Calu3 (cell line): ENCODE results near the gene PLK3. TPM values are rescaled to one million over a fixed set of nuclear protein-coding genes. Genes with fewer than 3 reads are reported as not detected.

ENCODE experiments used
- BruUV-seq: library from RNA; stranded (reverse); fragments of 400-500 nt; replicated peaks from 2 replicates; lab custom pipeline; 2021; lab: Mats Ljungman, UMichigan
- CTCF ChIA-PET: fragments of 300-600 bp; sonication (Branson Sonifier 250); formaldehyde crosslinking; loops from one replicate; lab custom pipeline; 2022; ENCODE audit warnings: antibody characterized with exemption; lab: Charles Lee
- DNase-seq: peaks from one replicate; pipeline ENCODE4 v3.0.0; 2022
- H3K27ac Mint-ChIP-seq: one replicate; pipeline ENCODE4 v1.8.0; 2022; ENCODE audit warnings: mixed read lengths; ENCODE audit not compliant: unreplicated experiment
- H3K27me3 Mint-ChIP-seq: one replicate; pipeline ENCODE4 v1.8.0; 2022; ENCODE audit warnings: mixed read lengths; ENCODE audit not compliant: unreplicated experiment
- H3K36me3 Mint-ChIP-seq: one replicate; pipeline ENCODE4 v1.8.0; 2022; ENCODE audit warnings: mild to moderate bottlenecking, moderate library complexity, mixed read lengths; ENCODE audit not compliant: insufficient read depth, unreplicated experiment
- H3K4me1 Mint-ChIP-seq: one replicate; pipeline ENCODE4 v1.8.0; 2022; ENCODE audit warnings: mild to moderate bottlenecking, low read depth, mixed read lengths; ENCODE audit not compliant: unreplicated experiment
- H3K4me3 Mint-ChIP-seq: one replicate; pipeline ENCODE4 v1.8.0; 2022; ENCODE audit warnings: mild to moderate bottlenecking, low read depth, moderate library complexity, mixed read lengths; ENCODE audit not compliant: unreplicated experiment
- H3K9me3 Mint-ChIP-seq: one replicate; pipeline ENCODE4 v1.8.0; 2022; ENCODE audit warnings: low read depth, mixed read lengths; ENCODE audit not compliant: unreplicated experiment
- intact Hi-C: fragments of 100-400 bp; cut with micrococcal nuclease; formaldehyde crosslinking; loops from one replicate; pipeline ENCODE4 v1.10.0; 2022; ENCODE audit not compliant: unreplicated experiment
- total RNA-seq: library from RNA; stranded (reverse); gene quantifications from 2 replicates; pipeline ENCODE4 v1.2.3, GENCODE V29; 2022
- TF ChIP-seq, protein P1 (sequence below): fragments of 200-600 bp; IDR thresholded peaks from one replicate; pipeline ENCODE4 v1.8.0; 2022; ENCODE audit warnings: antibody characterized with exemption; ENCODE audit not compliant: unreplicated experiment

The PLK3 gene
- total RNA-seq, 1 experiment from 2014 or later, result 15.6 TPM

DNA sequence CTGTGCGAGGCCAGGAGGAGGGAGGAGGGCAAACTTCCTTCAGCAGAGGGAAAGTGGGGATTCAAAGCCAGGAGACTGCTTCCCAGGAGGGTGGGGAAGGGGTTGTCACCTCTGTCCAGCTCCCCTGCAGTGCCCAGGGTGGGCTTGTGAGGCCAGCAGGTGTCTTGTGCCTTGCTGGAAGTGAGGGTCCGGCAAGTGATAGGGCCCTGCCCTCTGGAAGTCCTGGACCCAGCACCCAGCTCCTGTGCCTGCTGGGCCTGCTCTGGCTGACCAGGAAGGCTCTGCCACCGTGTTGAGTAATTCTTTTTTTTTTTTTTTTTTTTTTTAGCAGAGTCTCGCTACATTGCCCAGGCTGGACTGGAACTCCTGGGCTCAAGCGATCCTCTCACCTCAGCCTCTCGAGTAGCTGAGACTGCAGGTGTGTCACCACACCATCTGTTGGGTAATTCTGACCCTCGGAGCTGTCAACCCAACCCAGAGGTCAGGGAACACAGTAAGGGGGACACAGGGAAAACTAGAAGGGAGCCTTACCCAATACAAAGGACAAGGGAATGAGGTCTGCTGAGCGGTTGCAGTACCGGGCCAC lies 13.2 kb upstream of the PLK3 start:
- TF ChIP-seq, protein P1, sequence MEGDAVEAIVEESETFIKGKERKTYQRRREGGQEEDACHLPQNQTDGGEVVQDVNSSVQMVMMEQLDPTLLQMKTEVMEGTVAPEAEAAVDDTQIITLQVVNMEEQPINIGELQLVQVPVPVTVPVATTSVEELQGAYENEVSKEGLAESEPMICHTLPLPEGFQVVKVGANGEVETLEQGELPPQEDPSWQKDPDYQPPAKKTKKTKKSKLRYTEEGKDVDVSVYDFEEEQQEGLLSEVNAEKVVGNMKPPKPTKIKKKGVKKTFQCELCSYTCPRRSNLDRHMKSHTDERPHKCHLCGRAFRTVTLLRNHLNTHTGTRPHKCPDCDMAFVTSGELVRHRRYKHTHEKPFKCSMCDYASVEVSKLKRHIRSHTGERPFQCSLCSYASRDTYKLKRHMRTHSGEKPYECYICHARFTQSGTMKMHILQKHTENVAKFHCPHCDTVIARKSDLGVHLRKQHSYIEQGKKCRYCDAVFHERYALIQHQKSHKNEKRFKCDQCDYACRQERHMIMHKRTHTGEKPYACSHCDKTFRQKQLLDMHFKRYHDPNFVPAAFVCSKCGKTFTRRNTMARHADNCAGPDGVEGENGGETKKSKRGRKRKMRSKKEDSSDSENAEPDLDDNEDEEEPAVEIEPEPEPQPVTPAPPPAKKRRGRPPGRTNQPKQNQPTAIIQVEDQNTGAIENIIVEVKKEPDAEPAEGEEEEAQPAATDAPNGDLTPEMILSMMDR, result no peak
- intact Hi-C loops, result no loop called here
- Mint-ChIP-seq H3K4me1 (no peaks in the 10 kb centered on the region), H3K4me3 (no peak overlapping the region), H3K27ac (no peak overlapping the region), H3K27me3 (no peaks in the 10 kb centered on the region), H3K9me3 (no peaks in the 10 kb centered on the region), H3K36me3 (peaks cover 17% of the 10 kb centered on the region)
- CTCF ChIA-PET, result interaction anchor here (0.9 kb wide), 1 partner anchor 553 kb away, joined by 3 read pairs; no protein-coding TSS in a partner anchor
- no peak for DNase-seq
- BruUV-seq, result no TSS peak

DNA sequence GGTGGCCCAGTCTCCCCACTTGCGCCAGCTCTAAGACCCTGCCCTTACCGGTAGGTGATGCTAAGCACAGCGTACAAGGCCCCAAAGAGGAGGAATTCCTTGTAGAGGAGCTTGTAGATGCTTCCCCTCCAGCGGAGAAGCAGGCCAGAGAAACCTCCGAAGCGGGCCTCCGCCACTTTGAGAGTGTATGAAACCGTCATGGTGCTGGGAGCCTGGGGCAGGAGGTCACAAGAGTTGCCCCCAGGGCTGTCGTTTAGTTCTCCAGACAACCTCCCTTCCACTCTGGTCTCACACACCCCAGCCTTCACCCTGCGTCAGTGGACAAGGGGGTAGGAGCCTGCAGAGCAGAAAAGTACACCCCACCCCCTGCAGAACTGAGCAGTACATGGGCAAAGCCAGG lies 12.7 kb upstream of the PLK3 start:
- TF ChIP-seq, protein P1, result no peak
- Mint-ChIP-seq H3K4me3 (no peak overlapping the region), H3K36me3 (peaks cover 12% of the 10 kb centered on the region), H3K27me3 (no peaks in the 10 kb centered on the region), H3K4me1 (no peaks in the 10 kb centered on the region), H3K27ac (no peak overlapping the region), H3K9me3 (no peaks in the 10 kb centered on the region)
- CTCF ChIA-PET, result interaction anchor here (1.4 kb wide), 1 partner anchor 9 kb away, joined by 3 read pairs; no protein-coding TSS in a partner anchor
- intact Hi-C loops, result no loop called here
- BruUV-seq, result no TSS peak
- no peak for DNase-seq

DNA sequence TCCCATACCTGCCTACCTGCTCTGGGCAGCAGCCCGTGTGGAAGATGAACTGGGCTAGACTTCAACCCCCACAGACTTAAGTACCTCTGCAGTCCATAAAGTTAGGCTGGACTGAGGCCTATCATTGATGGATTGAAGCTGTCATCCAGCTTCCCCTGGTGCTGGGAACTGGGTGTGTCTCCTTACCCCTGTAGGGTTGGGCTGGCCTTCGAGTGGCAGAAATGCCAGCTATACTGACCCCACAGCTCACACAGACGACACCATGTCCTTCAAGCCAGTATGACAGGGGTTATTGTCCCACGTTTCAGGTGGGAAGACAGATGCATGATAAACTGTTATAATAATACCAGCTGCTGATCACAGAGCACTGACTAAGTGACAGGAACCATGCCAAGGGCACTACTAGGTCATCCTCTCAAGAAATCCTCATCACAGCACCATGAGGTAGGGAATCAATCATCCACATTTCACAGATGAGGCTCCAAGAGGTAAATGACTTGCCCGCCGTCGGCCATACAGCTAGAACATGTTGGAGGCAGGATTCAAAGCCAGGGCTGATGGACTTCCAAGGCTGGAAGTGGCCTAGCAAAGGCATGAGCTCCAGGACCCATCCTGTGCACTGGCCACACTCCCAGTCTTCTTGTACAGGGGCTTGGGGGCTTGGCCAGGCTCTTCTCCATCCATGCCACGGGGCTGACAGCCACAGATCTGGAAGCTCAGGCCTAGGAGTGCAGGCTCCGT lies 11.9 kb upstream of the PLK3 start, which contains the start of gene BEST4:
Gene BEST4 (minus strand): TSS at position 51 of the 741 bp plus-strand sequence. CDS start 465 bp downstream, outside the sequence.
- Mint-ChIP-seq H3K36me3 (peaks cover 5% of the 10 kb centered on the region), H3K4me3 (no peak within 1 kb of the TSS), H3K27me3 (no peaks in the 10 kb centered on the region), H3K4me1 (peaks cover 2% of the 10 kb centered on the region), H3K9me3 (no peaks in the 10 kb centered on the region), H3K27ac (no peak within 1 kb of the TSS)
- DNase-seq, result no peak
- no TSS peak for BruUV-seq
- intact Hi-C loops, result no loop called here
- TF ChIP-seq, protein P1, result no peak
- CTCF ChIA-PET, result interaction anchor here (0.5 to 1.4 kb wide), 3 partner anchors 8 to 1292 kb away, joined by 3 read pairs; no protein-coding TSS in a partner anchor

DNA sequence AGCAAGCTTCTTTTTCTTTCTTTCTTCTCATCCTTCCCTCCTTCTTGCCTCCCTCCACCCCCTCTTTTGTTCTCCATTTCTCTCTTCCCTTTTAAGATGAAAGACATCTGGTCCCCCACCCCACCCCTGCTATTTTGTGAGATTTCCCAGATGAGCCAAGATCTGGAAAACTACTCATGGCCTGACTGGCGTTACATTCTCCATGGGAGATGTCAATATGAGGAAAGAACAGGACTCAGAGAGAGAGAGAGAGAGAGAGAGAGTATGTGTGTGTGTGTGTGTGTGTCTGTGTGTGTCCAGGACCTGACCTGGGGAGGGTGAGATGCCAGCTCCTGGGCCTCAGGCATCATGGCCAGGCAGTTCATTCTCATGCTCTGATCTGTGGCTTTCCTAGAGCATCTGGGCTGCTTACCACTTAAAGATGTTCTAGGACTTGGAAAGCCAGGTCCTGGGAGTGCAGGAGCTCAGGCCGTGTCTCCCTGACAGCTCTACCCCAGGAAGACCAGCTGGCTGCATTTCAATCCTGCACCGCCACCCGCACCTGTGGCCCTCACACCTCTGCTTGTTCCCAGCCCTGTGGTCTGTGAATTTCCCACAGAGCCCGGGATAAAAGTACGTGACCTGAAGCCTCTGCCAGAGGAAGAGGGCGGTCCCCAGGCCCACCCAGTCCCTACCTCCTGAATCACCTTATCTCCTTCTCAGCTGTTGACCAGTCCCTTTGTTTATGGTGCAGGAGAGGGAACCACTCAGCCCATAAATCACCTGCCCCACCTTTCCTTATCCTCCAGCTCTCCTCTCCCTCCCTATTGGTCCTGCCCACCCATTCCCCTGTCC lies 9.0 kb upstream of the PLK3 start:
- no peak overlapping the region for H3K27ac Mint-ChIP-seq
- no TSS peak for BruUV-seq
- no peaks in the 10 kb centered on the region for H3K36me3 Mint-ChIP-seq
- DNase-seq, result no peak
- peaks cover 8% of the 10 kb centered on the region for H3K4me1 Mint-ChIP-seq
- H3K4me3 Mint-ChIP-seq, result no peak overlapping the region
- intact Hi-C loops, result loop anchor here (5.0 kb wide), 2 partner anchors 221 to 511 kb away; partner anchors contain the start of genes HECTD3 and UROD
- no peaks in the 10 kb centered on the region for H3K27me3 Mint-ChIP-seq
- TF ChIP-seq, protein P1, result no peak
- H3K9me3 Mint-ChIP-seq, result no peaks in the 10 kb centered on the region
- CTCF ChIA-PET, result no interaction called here
